CD8-positive, alpha-beta memory T cell (primary cell): ENCODE results near the gene TUBB2B. TPM values are rescaled to one million over a fixed set of nuclear protein-coding genes. Genes with fewer than 3 reads are reported as not detected.

ENCODE experiments used
- CTCF ChIA-PET: fragments of 350-600 bp; sonication (Branson Sonifier 250); formaldehyde crosslinking; loops from one replicate; lab custom pipeline; 2021; ENCODE audit warnings: antibody characterized with exemption; lab: Charles Lee
- POLR2A ChIA-PET: fragments of 350-600 bp; sonication (Branson Sonifier 250); formaldehyde crosslinking; loops from one replicate; lab custom pipeline; 2021; ENCODE audit warnings: antibody characterized with exemption; lab: Charles Lee
- DNase-seq, 5 donors: peaks; one replicate each; pipeline versions ENCODE4 v3.0.0 to v3.0.0-alpha.2; 2020 to 2022; ENCODE audit warnings: mixed read lengths in 1 of 5
- H3K27ac ChIP-seq: one replicate; pipeline ENCODE4 v1.7.0; 2013; ENCODE audit warnings: low read depth, mild to moderate bottlenecking, low read length, moderate library complexity
- H3K27me3 ChIP-seq: 2 replicates; pipeline ENCODE4 v1.7.0; 2013; ENCODE audit warnings: low read length, mild to moderate bottlenecking; ENCODE audit not compliant: insufficient read depth, poor library complexity, severe bottlenecking
- H3K36me3 ChIP-seq: 2 replicates; pipeline ENCODE4 v1.7.0; 2013; ENCODE audit warnings: mild to moderate bottlenecking, low read length, moderate library complexity; ENCODE audit not compliant: insufficient read depth
- H3K4me1 ChIP-seq: 2 replicates; pipeline ENCODE4 v1.7.0; 2013; ENCODE audit warnings: mild to moderate bottlenecking, low read length, moderate library complexity; ENCODE audit not compliant: insufficient read depth
- H3K4me3 ChIP-seq: 2 replicates; pipeline ENCODE4 v1.7.0; 2013; ENCODE audit warnings: mild to moderate bottlenecking, low read length
- H3K9me3 ChIP-seq: 2 replicates; pipeline ENCODE4 v1.7.0; 2013; ENCODE audit warnings: mild to moderate bottlenecking, low read length
- H3K27ac Mint-ChIP-seq, 8 donors: one replicate each; pipeline ENCODE4 v1.8.0; 2020 to 2021; ENCODE audit warnings: mixed read lengths in 8 of 8, mild to moderate bottlenecking in 6 of 8, inconsistent platforms in 3 of 8, moderate library complexity in 3 of 8
- H3K27me3 Mint-ChIP-seq, 2 donors: one replicate each; pipeline ENCODE4 v1.8.0; 2020 to 2021; ENCODE audit warnings: mixed read lengths in 2 of 2, mild to moderate bottlenecking in 1 of 2, moderate library complexity in 1 of 2
- H3K36me3 Mint-ChIP-seq, 3 donors: one replicate each; pipeline ENCODE4 v1.8.0; 2020 to 2021; ENCODE audit warnings: mixed read lengths in 3 of 3, inconsistent platforms in 1 of 3, mild to moderate bottlenecking in 1 of 3
- H3K4me1 Mint-ChIP-seq, 3 donors: one replicate each; pipeline ENCODE4 v1.8.0; 2020 to 2021; ENCODE audit warnings: mixed read lengths in 3 of 3, inconsistent platforms in 1 of 3, mild to moderate bottlenecking in 1 of 3
- H3K4me3 Mint-ChIP-seq, 7 donors: one replicate each; pipeline ENCODE4 v1.8.0; 2020 to 2021; ENCODE audit warnings: mixed read lengths in 7 of 7, mild to moderate bottlenecking in 6 of 7, moderate library complexity in 4 of 7, inconsistent platforms in 2 of 7
- H3K9me3 Mint-ChIP-seq, 5 donors: one replicate each; pipeline ENCODE4 v1.8.0; 2020 to 2022; ENCODE audit warnings: mixed read lengths in 5 of 5, mild to moderate bottlenecking in 3 of 5, moderate library complexity in 2 of 5, inconsistent platforms in 1 of 5
- polyA plus RNA-seq: library from polyadenylated mRNA; unstranded; fragments of 300-500 nt; fragmentation: Illumina TruSeq; gene quantifications from one replicate; pipeline ENCODE4 v1.2.3, GENCODE V29; 2021
- total RNA-seq, 2 experiments: library from RNA; stranded (reverse); gene quantifications; one replicate each; pipeline ENCODE4 v1.2.3, GENCODE V29; 2021

The TUBB2B gene
- total and polyA plus RNA-seq, 3 experiments from 2014 or later, result 0.13 to 0.59 TPM; not detected in 1

DNA sequence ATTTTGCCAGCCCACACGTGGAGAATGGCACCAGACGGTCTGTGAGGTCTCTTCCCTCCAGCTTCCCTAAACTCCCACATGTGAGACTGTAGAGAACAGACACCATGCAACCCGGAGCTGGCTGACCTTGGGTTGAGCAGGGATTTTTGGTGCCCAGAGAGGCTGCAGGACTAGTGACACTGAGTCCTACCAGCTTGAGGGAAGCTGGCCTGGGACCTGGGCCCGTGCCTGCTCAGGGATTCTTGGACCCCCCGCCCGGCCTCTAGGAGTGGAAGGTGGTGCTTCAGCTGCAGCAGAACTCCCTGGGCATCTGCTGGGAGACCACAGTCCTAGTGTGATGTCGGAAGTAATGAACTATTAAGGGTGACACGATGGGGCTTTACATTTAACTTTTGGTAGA is 34.5 kb upstream of the TUBB2B start:
- Mint-ChIP-seq H3K27ac (peak overlapping the region in 2 of 8 donors; percentile 28 to 73), H3K4me1 (peaks cover 42 to 69% (median 62%) of the 10 kb centered on the region in 3 donors), H3K27me3 (peaks cover 0 to 3% of the 10 kb centered on the region in 2 donors), H3K36me3 (peaks cover 0 to 44% (median 2%) of the 10 kb centered on the region in 3 donors), H3K9me3 (no peaks in the 10 kb centered on the region), H3K4me3 (peak overlapping the region; percentile 57 to 100 (median 93))
- Histone ChIP-seq H3K36me3 (peaks cover 16% of the 10 kb centered on the region), H3K4me1 (peaks cover 33% of the 10 kb centered on the region), H3K4me3 (no peak overlapping the region), H3K27ac (no peak overlapping the region), H3K9me3 (no peaks in the 10 kb centered on the region), H3K27me3 (no peaks in the 10 kb centered on the region)
- POLR2A ChIA-PET, result interaction anchor here (0.5 kb wide), 1 partner anchor 137 kb away, joined by 4 read pairs; no protein-coding TSS in a partner anchor
- no peak for DNase-seq
- CTCF ChIA-PET, result interaction anchor here (1.1 to 6.2 kb wide), 2 partner anchors 10 kb away, joined by 4 to 35 read pairs; no protein-coding TSS in a partner anchor

DNA sequence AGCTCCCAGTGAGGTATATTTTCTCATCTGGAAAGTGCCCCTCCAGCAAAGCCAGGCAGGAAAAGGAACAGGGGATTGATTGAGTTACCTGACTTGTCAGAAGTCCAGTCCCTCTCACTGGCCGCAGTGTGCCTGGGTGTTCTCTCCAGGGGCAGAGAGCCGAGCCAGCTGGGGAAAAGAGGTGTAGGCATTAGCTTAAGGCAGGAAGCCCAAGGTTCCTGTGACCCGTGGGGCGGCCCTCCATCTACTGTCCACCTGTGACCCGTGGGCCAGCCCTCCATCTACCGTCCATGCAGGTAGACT is 34.0 kb upstream of the TUBB2B start:
- Histone ChIP-seq H3K36me3 (peaks cover 16% of the 10 kb centered on the region), H3K27me3 (no peaks in the 10 kb centered on the region), H3K9me3 (no peaks in the 10 kb centered on the region), H3K4me1 (peaks cover 33% of the 10 kb centered on the region), H3K4me3 (no peak overlapping the region), H3K27ac (no peak overlapping the region)
- peaks cover 0 to 3% of the 10 kb centered on the region in 2 donors for H3K27me3 Mint-ChIP-seq
- peaks cover 0 to 43% (median 2%) of the 10 kb centered on the region in 3 donors for H3K36me3 Mint-ChIP-seq
- POLR2A ChIA-PET, result no interaction called here
- H3K4me3 Mint-ChIP-seq, result peak overlapping the region; percentile 64 to 100 (median 93)
- CTCF ChIA-PET, result interaction anchor here (6.2 kb wide), 1 partner anchor 10 kb away, joined by 35 read pairs; no protein-coding TSS in a partner anchor
- DNase-seq, result no peak
- H3K27ac Mint-ChIP-seq, result peak overlapping the region in 2 of 8 donors; percentile 69 to 73
- peaks cover 42 to 68% (median 61%) of the 10 kb centered on the region in 3 donors for H3K4me1 Mint-ChIP-seq
- H3K9me3 Mint-ChIP-seq, result no peaks in the 10 kb centered on the region

DNA sequence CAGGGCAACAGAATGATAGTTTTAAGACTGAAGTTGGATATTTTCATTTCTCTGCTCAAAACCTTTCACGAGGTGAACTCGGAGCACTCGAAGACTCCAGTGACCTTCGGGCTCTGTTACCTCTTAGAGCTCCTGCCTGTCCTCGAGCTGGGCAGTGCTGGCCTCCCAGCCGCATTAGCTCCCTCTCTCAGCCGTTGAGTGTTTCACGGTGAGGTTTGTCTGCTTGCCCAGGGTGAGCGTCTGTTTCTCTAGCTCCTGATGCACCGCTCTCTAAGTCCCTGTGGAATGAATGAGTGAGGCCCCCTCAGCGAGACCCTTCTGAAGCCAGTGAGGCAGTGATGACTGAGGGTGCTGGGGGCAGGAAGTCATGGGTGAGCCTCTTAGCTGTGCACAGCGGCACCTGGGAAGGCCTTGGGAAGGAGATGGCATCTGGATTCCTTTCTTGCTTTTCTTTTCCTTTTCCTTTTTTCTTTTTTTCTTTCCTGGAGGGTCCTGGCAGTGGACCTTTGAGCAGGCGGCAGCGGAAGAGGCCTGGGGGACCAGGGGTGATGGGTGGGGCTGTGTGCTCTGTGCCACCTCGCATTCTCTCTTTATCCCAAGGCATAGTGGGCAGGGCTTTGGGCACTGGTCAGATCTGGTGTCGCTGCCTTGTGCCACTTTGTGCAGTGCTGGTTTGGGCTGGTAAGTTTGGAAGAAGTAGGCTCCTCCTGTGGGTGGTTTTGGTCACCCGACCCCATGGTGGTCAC is 33.5 kb upstream of the TUBB2B start:
- ChIA-PET POLR2A (no interaction called here), CTCF (interaction anchor here (1.7 to 6.2 kb wide), 2 partner anchors 8 to 9 kb away, joined by 4 to 35 read pairs; no protein-coding TSS in a partner anchor)
- DNase-seq, result no peak
- Histone ChIP-seq H3K36me3 (peaks cover 16% of the 10 kb centered on the region), H3K9me3 (no peaks in the 10 kb centered on the region), H3K27me3 (no peaks in the 10 kb centered on the region), H3K27ac (peak overlapping the region; percentile 20), H3K4me3 (peak overlapping the region; percentile 28), H3K4me1 (peaks cover 33% of the 10 kb centered on the region)
- Mint-ChIP-seq H3K36me3 (peaks cover 0 to 39% (median 0%) of the 10 kb centered on the region in 3 donors), H3K4me3 (peak overlapping the region; percentile 64 to 100 (median 93)), H3K9me3 (no peaks in the 10 kb centered on the region), H3K4me1 (peaks cover 42 to 63% (median 59%) of the 10 kb centered on the region in 3 donors), H3K27me3 (peaks cover 0 to 5% of the 10 kb centered on the region in 2 donors), H3K27ac (peak overlapping the region; percentile 47 to 84 (median 71))

DNA sequence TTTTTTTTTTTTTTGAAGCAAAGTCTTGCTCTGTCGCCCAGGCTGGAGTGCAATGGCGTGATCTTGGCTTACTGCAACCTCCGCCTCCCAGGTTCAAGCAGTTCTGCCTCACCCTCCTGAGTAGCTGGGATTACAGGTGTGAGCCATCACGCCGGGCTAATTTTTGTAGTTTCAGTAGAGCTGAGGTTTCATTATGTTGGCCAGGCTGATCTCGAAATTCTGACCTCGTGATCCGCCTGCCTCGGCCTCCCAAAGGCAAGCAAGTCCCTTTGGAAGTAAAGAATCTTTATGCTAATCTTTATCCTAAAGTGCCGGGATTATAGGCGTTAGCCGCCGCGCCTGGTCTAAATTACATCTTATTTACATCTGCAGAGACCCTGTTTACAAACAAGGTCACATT is 32.8 kb upstream of the TUBB2B start:
- no peaks in the 10 kb centered on the region for H3K9me3 ChIP-seq
- POLR2A ChIA-PET, result interaction anchor here (0.5 to 0.6 kb wide), 2 partner anchors 192 to 236 kb away, joined by 3 read pairs; partner anchors contain the start of gene RIPK1
- Mint-ChIP-seq H3K4me1 (peaks cover 42 to 61% (median 59%) of the 10 kb centered on the region in 3 donors), H3K9me3 (no peaks in the 10 kb centered on the region), H3K27ac (peak overlapping the region in 3 of 8 donors; percentile 69 to 92 (median 77)), H3K27me3 (peaks cover 0 to 6% of the 10 kb centered on the region in 2 donors), H3K4me3 (peak overlapping the region; percentile 74 to 100 (median 96)), H3K36me3 (peaks cover 0 to 38% (median 0%) of the 10 kb centered on the region in 3 donors)
- H3K27me3 ChIP-seq, result no peaks in the 10 kb centered on the region
- H3K4me1 ChIP-seq, result peaks cover 33% of the 10 kb centered on the region
- H3K27ac ChIP-seq, result peak overlapping the region; percentile 20
- CTCF ChIA-PET, result interaction anchor here (1.2 to 1.7 kb wide), 3 partner anchors 9 to 31 kb away, joined by 3 to 4 read pairs (median 4); no protein-coding TSS in a partner anchor
- DNase-seq, result no peak
- peaks cover 13% of the 10 kb centered on the region for H3K36me3 ChIP-seq
- peak overlapping the region; percentile 28 for H3K4me3 ChIP-seq

- no peaks in the 10 kb centered on the region for H3K9me3 Mint-ChIP-seq
- ChIA-PET CTCF (interaction anchor here (0.8 to 2.2 kb wide), 6 partner anchors 8 to 139 kb away, joined by 3 to 7 read pairs (median 4); no protein-coding TSS in a partner anchor), POLR2A (interaction anchor here (0.6 to 1.0 kb wide), 3 partner anchors 141 to 762 kb away, joined by 3 to 4 read pairs (median 3); partner anchors contain the start of genes BPHL and RIPK1)
- H3K27me3 Mint-ChIP-seq, result peaks cover 0 to 6% of the 10 kb centered on the region in 2 donors
- H3K4me1 Mint-ChIP-seq, result peaks cover 36 to 53% (median 51%) of the 10 kb centered on the region in 3 donors
- Histone ChIP-seq H3K36me3 (peaks cover 11% of the 10 kb centered on the region), H3K27me3 (no peaks in the 10 kb centered on the region), H3K4me1 (peaks cover 33% of the 10 kb centered on the region), H3K9me3 (no peaks in the 10 kb centered on the region), H3K27ac (peak overlapping the region; percentile 65), H3K4me3 (peak overlapping the region; percentile 59)
- DNase-seq, result peak in 3 of 5 donors; percentile 7 to 55 (median 11)
- H3K36me3 Mint-ChIP-seq, result peaks cover 0 to 30% (median 0%) of the 10 kb centered on the region in 3 donors
- H3K27ac Mint-ChIP-seq, result peak overlapping the region; percentile 85 to 99 (median 96)
- H3K4me3 Mint-ChIP-seq, result peak overlapping the region; percentile 91 to 100 (median 96)
Observed at GRCh38 chr6:3259491-3259958, 32.1 kb upstream of the TUBB2B start.

- no peaks in the 10 kb centered on the region for H3K9me3 Mint-ChIP-seq
- DNase-seq, result peak; percentile 87 to 92 (median 92)
- Histone ChIP-seq H3K4me3 (peak within 1 kb of the TSS; percentile 59), H3K27ac (peak within 1 kb of the TSS; percentile 65), H3K9me3 (no peaks in the 10 kb centered on the region), H3K4me1 (peaks cover 33% of the 10 kb centered on the region), H3K36me3 (peaks cover 5% of the 10 kb centered on the region), H3K27me3 (no peaks in the 10 kb centered on the region)
- peaks cover 38 to 47% (median 47%) of the 10 kb centered on the region in 3 donors for H3K4me1 Mint-ChIP-seq
- peaks cover 0 to 24% (median 0%) of the 10 kb centered on the region in 3 donors for H3K36me3 Mint-ChIP-seq
- ChIA-PET POLR2A (interaction anchor here (0.9 to 1.0 kb wide), 2 partner anchors 141 to 762 kb away, joined by 3 to 4 read pairs; partner anchors contain the start of gene BPHL), CTCF (interaction anchor here (0.8 to 2.2 kb wide), 7 partner anchors 7 to 138 kb away, joined by 3 to 7 read pairs (median 3); partner anchors contain the start of gene TUBB2A)
- peaks cover 0 to 6% of the 10 kb centered on the region in 2 donors for H3K27me3 Mint-ChIP-seq
- H3K4me3 Mint-ChIP-seq, result peak within 1 kb of the TSS; percentile 91 to 100 (median 96)
- H3K27ac Mint-ChIP-seq, result peak within 1 kb of the TSS; percentile 85 to 99 (median 96)
Observed at GRCh38 chr6:3258720-3259490, 31.5 kb upstream of the TUBB2B start, which contains the start of gene PSMG4. Gene PSMG4 (plus strand): TSS chr6:3258947. CDS start chr6:3259023, 76 bp downstream.

GRCh38 chr6:3258201-3258600 is 30.7 kb upstream of the TUBB2B start:
- DNase-seq, result no peak
- Histone ChIP-seq H3K27ac (peak overlapping the region; percentile 14), H3K4me3 (peak overlapping the region; percentile 59), H3K36me3 (no peaks in the 10 kb centered on the region), H3K4me1 (peaks cover 33% of the 10 kb centered on the region), H3K27me3 (no peaks in the 10 kb centered on the region), H3K9me3 (no peaks in the 10 kb centered on the region)
- ChIA-PET CTCF (interaction anchor here (1.1 to 2.2 kb wide), 2 partner anchors 101 to 138 kb away, joined by 3 to 7 read pairs; partner anchors contain the start of gene TUBB2A), POLR2A (no interaction called here)
- Mint-ChIP-seq H3K4me3 (peak overlapping the region; percentile 52 to 90 (median 78)), H3K4me1 (peaks cover 34 to 40% (median 40%) of the 10 kb centered on the region in 3 donors), H3K27ac (peak overlapping the region in 2 of 8 donors; percentile 50 to 66), H3K36me3 (peaks cover 0 to 18% (median 0%) of the 10 kb centered on the region in 3 donors), H3K9me3 (no peaks in the 10 kb centered on the region), H3K27me3 (peaks cover 0 to 6% of the 10 kb centered on the region in 2 donors)
